ENCODE data around the gene SYVN1. TPM values are rescaled to one million over a fixed set of nuclear protein-coding genes. Genes with fewer than 3 reads are reported as not detected.

The SYVN1 gene
- total RNA-seq, 2 experiments from 2014 or later = 27.5 to 29.3 TPM

- Mint-ChIP-seq H3K27me3 (peaks cover 1% of the 10 kb centered on the region), H3K4me3 (no peak overlapping the region), H3K4me1 (peaks cover 35% of the 10 kb centered on the region), H3K27ac (peak overlapping the region; percentile 32), H3K36me3 (peaks cover 67% of the 10 kb centered on the region), H3K9me3 (no peaks in the 10 kb centered on the region)
- DNase-seq = no peak
Observed at GRCh38 chr11:65078786-65079342, 55.5 kb downstream of the SYVN1 start.

- H3K27ac Mint-ChIP-seq = no peak overlapping the region
- H3K27me3 Mint-ChIP-seq = no peaks in the 10 kb centered on the region
- no peak overlapping the region for H3K4me3 Mint-ChIP-seq
- peaks cover 35% of the 10 kb centered on the region for H3K4me1 Mint-ChIP-seq
- H3K36me3 Mint-ChIP-seq = peaks cover 64% of the 10 kb centered on the region
- H3K9me3 Mint-ChIP-seq = no peaks in the 10 kb centered on the region
- DNase-seq = peak; percentile 60
Observed at GRCh38 chr11:65078151-65078550, 56.2 kb downstream of the SYVN1 start.

DNA sequence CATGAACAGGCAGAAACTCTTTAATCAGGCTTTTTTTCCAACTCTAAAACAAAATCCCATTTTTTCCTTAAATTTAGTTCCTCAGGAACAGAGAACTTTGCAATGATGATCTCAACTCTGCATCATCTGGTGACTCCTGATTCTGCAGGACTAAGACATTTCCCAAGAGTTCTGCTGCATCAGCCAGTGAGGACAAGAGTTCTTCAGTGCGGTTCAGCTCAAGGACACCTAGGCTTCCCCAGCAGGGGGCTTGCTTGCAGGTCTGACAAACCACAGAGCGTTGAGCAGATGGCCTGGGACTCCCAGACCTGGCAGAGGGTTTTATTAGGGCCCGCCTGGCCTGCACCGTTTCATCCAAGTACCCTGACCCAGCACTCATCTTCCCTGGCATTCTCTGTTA is 56.9 kb downstream of the SYVN1 start:
- DNase-seq = no peak
- no peak overlapping the region for H3K27ac Mint-ChIP-seq
- H3K27me3 Mint-ChIP-seq = no peaks in the 10 kb centered on the region
- H3K4me1 Mint-ChIP-seq = peaks cover 28% of the 10 kb centered on the region
- no peak overlapping the region for H3K4me3 Mint-ChIP-seq
- H3K9me3 Mint-ChIP-seq = no peaks in the 10 kb centered on the region
- H3K36me3 Mint-ChIP-seq = peaks cover 57% of the 10 kb centered on the region

Other genes starting within 250 kb of the SYVN1 start
- 10 to 100 TPM; 17.3 to 18.0 TPM for gene ATG2A, start 217.3 kb downstream of the SYVN1 start, total RNA-seq
- gene PPP2R5B, start 209.8 kb downstream of the SYVN1 start, total RNA-seq = 10 to 100 TPM; 11.3 to 11.4 TPM
- gene GPHA2, start 198.6 kb downstream of the SYVN1 start, total RNA-seq = not detected
- under 1 TPM in 1 of 2 experiments, not detected in 1; 0.14 TPM for gene MAJIN, start 162.4 kb downstream of the SYVN1 start, total RNA-seq
- under 1 TPM in 1 of 2 experiments, not detected in 1; 0.08 TPM for gene BATF2, start 137.5 kb downstream of the SYVN1 start, total RNA-seq
- 100 to 1,000 TPM; 114 TPM for gene ARL2, start 120.4 kb downstream of the SYVN1 start, total RNA-seq
- 1 to 10 TPM; 7.3 to 9.0 TPM for gene SNX15, start 107.1 kb downstream of the SYVN1 start, total RNA-seq
- 10 to 100 TPM; 16.2 to 17.3 TPM for gene SAC3D1, start 93.3 kb downstream of the SYVN1 start, total RNA-seq
- 10 to 100 TPM in 1 of 2 experiments, 1 to 10 TPM in 1; 9.8 to 10.3 TPM for gene NAALADL1, start 76.0 kb downstream of the SYVN1 start, total RNA-seq
- 100 to 1,000 TPM; 130 to 134 TPM for gene CDCA5, start 50.5 kb downstream of the SYVN1 start, total RNA-seq
- gene ZFPL1, start 50.3 kb downstream of the SYVN1 start, total RNA-seq = 10 to 100 TPM; 25.2 to 27.4 TPM
- gene VPS51, start 38.3 kb downstream of the SYVN1 start, total RNA-seq = 100 to 1,000 TPM in 1 of 2 experiments, 10 to 100 TPM in 1; 88.0 to 108 TPM
- gene TM7SF2, start 22.6 kb downstream of the SYVN1 start, total RNA-seq = 10 to 100 TPM; 12.3 to 14.7 TPM
- 10 to 100 TPM; 14.9 to 15.1 TPM for gene ZNHIT2, start 16.8 kb downstream of the SYVN1 start, total RNA-seq
- 1,000 to 10,000 TPM; 1,087 to 1,097 TPM for gene FAU, start 12.4 kb downstream of the SYVN1 start, total RNA-seq
- gene MRPL49, start 12.2 kb downstream of the SYVN1 start, total RNA-seq = 100 to 1,000 TPM in 1 of 2 experiments, 10 to 100 TPM in 1; 99.9 to 100 TPM
- gene SPDYC, start 35.7 kb upstream of the SYVN1 start, total RNA-seq = not detected
- 10 to 100 TPM; 57.9 to 66.7 TPM for gene CAPN1, start 47.4 kb upstream of the SYVN1 start, total RNA-seq
- gene POLA2, start 127.4 kb upstream of the SYVN1 start, total RNA-seq = 10 to 100 TPM; 73.8 to 74.5 TPM
- gene CDC42EP2, start 180.3 kb upstream of the SYVN1 start, total RNA-seq = under 1 TPM; 0.18 to 0.54 TPM
- 10 to 100 TPM; 50.5 to 54.9 TPM for gene DPF2, start 199.3 kb upstream of the SYVN1 start, total RNA-seq
- gene TIGD3, start 220.2 kb upstream of the SYVN1 start, total RNA-seq = under 1 TPM; 0.49 to 0.54 TPM
- gene SLC25A45, start 248.1 kb upstream of the SYVN1 start, total RNA-seq = 10 to 100 TPM; 15.4 to 15.7 TPM

All from activated naive CD8-positive, alpha-beta T cell treated with anti-CD3 and anti-CD28 coated beads for 36 hours (primary cell).